HepG2 (cell line): ENCODE measurements around the gene P2RX7. TPM values are rescaled to one million over a fixed set of nuclear protein-coding genes. Genes with fewer than 3 reads are reported as not detected.
A peak's percentile ranks its signal among the peaks of the same experiment; 100 is the strongest.

Experiments used
- ATAC-seq: fragments of 200-7000 bp; cut with Tn5 transposase; 3 replicates; pipeline ENCODE4 v1.9.1; 2020; ENCODE audit warnings: mild to moderate bottlenecking, moderate library complexity
- BruUV-seq: library from RNA; stranded (reverse); fragments of 400-500 nt; replicated peaks from 2 replicates; lab custom pipeline; 2021; lab: Mats Ljungman, UMichigan
- CTCF ChIA-PET: fragments of 300-600 bp; formaldehyde crosslinking; extraction: SDS; loops from one replicate; lab custom pipeline; 2021; ENCODE audit warnings: low total read pairs, inconsistent platforms, low intra/inter-chr PET ratio; lab: Yijun Ruan, JAX
- POLR2A ChIA-PET: fragments of 350-600 bp; sonication (Branson Sonifier 250); formaldehyde crosslinking; loops from one replicate; lab custom pipeline; 2020; ENCODE audit warnings: antibody characterized with exemption, inconsistent platforms; lab: Yijun Ruan, JAX
- DNase-seq: peaks from one replicate; pipeline ENCODE4 v3.0.0-alpha.2; 2015; ENCODE audit warnings: low spot score
- FAIRE-seq: peaks from 3 replicates; lab custom pipeline; 2011; peaks lifted over from hg19 to GRCh38; lab: Jason Lieb, UNC
- H2AFZ ChIP-seq: one replicate; pipeline ENCODE4 v1.6.1; 2011; ENCODE audit warnings: low read length, inconsistent platforms
- H3K27ac ChIP-seq: fragments of 300-600 bp; 3 replicates; pipeline ENCODE4 v1.8.0; 2011; ENCODE audit warnings: mixed run types, mild to moderate bottlenecking, mixed read lengths, low read length, inconsistent platforms; ENCODE audit not compliant: insufficient read depth; ENCODE audit errors: extremely low read length
- H3K27me3 ChIP-seq, 2 experiments: fragments of 200-600 bp in 1 of 2; 2 replicates in 1 of 2; 3 replicates in 1 of 2; pipeline versions ENCODE4 v1.6.0 to v1.8.0; 2011; ENCODE audit warnings: low read length in 2 of 2, mild to moderate bottlenecking in 2 of 2, moderate library complexity in 2 of 2, inconsistent platforms in 1 of 2; ENCODE audit not compliant: insufficient read depth in 2 of 2, control insufficient read depth in 1 of 2
- H3K36me3 ChIP-seq, 2 experiments: fragments of 200-600 bp in 1 of 2; replicated peaks in 1 of 2; 2 replicates in 1 of 2; 3 replicates in 1 of 2; pipeline versions ENCODE4 v1.5.1 to v1.8.0; 2011; ENCODE audit warnings: low read length in 2 of 2, inconsistent platforms in 1 of 2; ENCODE audit not compliant: insufficient read depth in 2 of 2, control insufficient read depth in 1 of 2
- H3K4me1 ChIP-seq: 2 replicates; pipeline ENCODE4 v1.5.1; 2012; ENCODE audit warnings: low read length, inconsistent platforms; ENCODE audit not compliant: insufficient read depth
- H3K4me2 ChIP-seq: 2 replicates; pipeline ENCODE4 v1.6.0; 2011; ENCODE audit warnings: low read depth, low read length, inconsistent platforms
- H3K4me3 ChIP-seq, 3 experiments: fragments of 200-600 bp in 1 of 3; sonication (generic), shearing (Covaris generic) in 1 of 3; replicated peaks in 1 of 3; 2 replicates each; pipeline ENCODE4 v1.5.1; 2011 to 2016; ENCODE audit warnings: low read length in 3 of 3, inconsistent platforms in 2 of 3, low read depth in 2 of 3, mild to moderate bottlenecking in 2 of 3, control low read depth in 1 of 3, mixed read lengths in 1 of 3; ENCODE audit not compliant: insufficient read depth in 1 of 3
- H3K79me2 ChIP-seq: one replicate; pipeline ENCODE4 v1.6.1; 2011; ENCODE audit warnings: low read length, inconsistent platforms; ENCODE audit not compliant: insufficient read depth
- H3K9ac ChIP-seq: 2 replicates; pipeline ENCODE4 v1.6.0; 2011; ENCODE audit warnings: mild to moderate bottlenecking, low read depth, low read length, inconsistent platforms; ENCODE audit not compliant: insufficient read depth
- H3K9me3 ChIP-seq: 2 replicates; pipeline ENCODE4 v1.5.1; 2012; ENCODE audit warnings: mild to moderate bottlenecking, low read length
- H4K20me1 ChIP-seq: 2 replicates; pipeline ENCODE4 v1.6.0; 2011; ENCODE audit warnings: inconsistent platforms, mild to moderate bottlenecking, low read length, moderate library complexity; ENCODE audit not compliant: insufficient read depth
- CEBPB ChIP-seq: IDR thresholded peaks from 2 replicates; pipeline ENCODE4 v1.6.1; 2011; ENCODE audit warnings: low read depth, low read length, improper control_type of control experiment, borderline replicate concordance
- ZNF414 ChIP-seq: sonication (generic); formaldehyde crosslinking; IDR thresholded peaks from 2 replicates; pipeline ENCODE4 v1.5.0; 2020; ENCODE audit warnings: missing genetic modification reagents
- ZNF773 ChIP-seq: sonication (generic); formaldehyde crosslinking; IDR thresholded peaks from 2 replicates; pipeline ENCODE4 v1.4.0; 2020; ENCODE audit warnings: missing genetic modification reagents, borderline replicate concordance
- WGBS: methylation state at CpG from one replicate; pipeline ENCODE4 v1.1.6; 2017; ENCODE audit warnings: low lambda C conversion rate; 5-methylcytosine and 5-hydroxymethylcytosine counted together
- in situ Hi-C: cut with HindIII; loops from 2 replicates; pipeline ENCODE4 v1.10.0; 2017; ENCODE audit warnings: low pct_unique_long_range_greater_than_20kb; ENCODE audit not compliant: extremely low pct_ligation_motif_present
- intact Hi-C: fragments of 100-400 bp; cut with micrococcal nuclease; formaldehyde crosslinking; loops from one replicate; pipeline ENCODE4 v1.10.0; 2022; ENCODE audit not compliant: unreplicated experiment
- polyA plus RNA-seq, 8 experiments: library from polyadenylated mRNA; depleted of rRNA in 3 of 8; stranded (reverse) in 7 of 8; unstranded in 1 of 8; fragments of >200 nt; fragmentation: Illumina TruSeq in 4 of 8; extraction: Trizol in 4 of 8; gene quantifications; 2 replicates each; pipeline versions ENCODE4 v1.2.1 to v1.2.3, GENCODE V29; 2011 to 2016; ENCODE audit warnings: low read depth in 4 of 8, missing spikeins in 1 of 8, mixed read lengths in 1 of 8; ENCODE audit not compliant: insufficient read depth in 1 of 8
- total RNA-seq, 5 experiments: library from RNA; depleted of rRNA; stranded (reverse); fragments of >200 nt; fragmentation: Illumina TruSeq; extraction: Trizol; gene quantifications; 2 replicates each; pipeline ENCODE4 v1.2.3, GENCODE V29; 2016; ENCODE audit warnings: low read depth in 1 of 5
- TF ChIP-seq, protein P1 (sequence below): sonication (generic); formaldehyde crosslinking; IDR thresholded peaks from 2 replicates; pipeline ENCODE4 v1.5.0; 2020; ENCODE audit warnings: mild to moderate bottlenecking, missing genetic modification reagents

P2RX7 gene
- total and polyA plus RNA-seq, 2 of the 13 experiments (the other 11 are each of a cell fraction or from before 2014, with no cell fraction given), result 0.13 to 0.73 TPM

- no peak overlapping the region for H3K4me2 ChIP-seq
- in situ Hi-C loops (no loop called here), intact Hi-C loops (no loop called here)
- H2AFZ ChIP-seq, result no peak overlapping the region
- WGBS, result 95% methylated on average over 8 of the region's 8 CpGs
- peaks cover 31% of the 10 kb centered on the region for H3K4me1 ChIP-seq
- POLR2A ChIA-PET, result no interaction called here
- no peaks in the 10 kb centered on the region for H3K27me3 ChIP-seq
- H4K20me1 ChIP-seq, result no peaks in the 10 kb centered on the region
- no peak for DNase-seq
- H3K27ac ChIP-seq, result peak overlapping the region; percentile 74
- no peak overlapping the region for H3K4me3 ChIP-seq
- CTCF ChIA-PET, result no interaction called here
- H3K9me3 ChIP-seq, result no peaks in the 10 kb centered on the region
- no peak for FAIRE-seq
- TF ChIP-seq ZNF414 (no peak), CEBPB (peak; percentile 70), ZNF773 (CRISPR knock-in tag) (no peak)
- TF ChIP-seq, protein P1, sequence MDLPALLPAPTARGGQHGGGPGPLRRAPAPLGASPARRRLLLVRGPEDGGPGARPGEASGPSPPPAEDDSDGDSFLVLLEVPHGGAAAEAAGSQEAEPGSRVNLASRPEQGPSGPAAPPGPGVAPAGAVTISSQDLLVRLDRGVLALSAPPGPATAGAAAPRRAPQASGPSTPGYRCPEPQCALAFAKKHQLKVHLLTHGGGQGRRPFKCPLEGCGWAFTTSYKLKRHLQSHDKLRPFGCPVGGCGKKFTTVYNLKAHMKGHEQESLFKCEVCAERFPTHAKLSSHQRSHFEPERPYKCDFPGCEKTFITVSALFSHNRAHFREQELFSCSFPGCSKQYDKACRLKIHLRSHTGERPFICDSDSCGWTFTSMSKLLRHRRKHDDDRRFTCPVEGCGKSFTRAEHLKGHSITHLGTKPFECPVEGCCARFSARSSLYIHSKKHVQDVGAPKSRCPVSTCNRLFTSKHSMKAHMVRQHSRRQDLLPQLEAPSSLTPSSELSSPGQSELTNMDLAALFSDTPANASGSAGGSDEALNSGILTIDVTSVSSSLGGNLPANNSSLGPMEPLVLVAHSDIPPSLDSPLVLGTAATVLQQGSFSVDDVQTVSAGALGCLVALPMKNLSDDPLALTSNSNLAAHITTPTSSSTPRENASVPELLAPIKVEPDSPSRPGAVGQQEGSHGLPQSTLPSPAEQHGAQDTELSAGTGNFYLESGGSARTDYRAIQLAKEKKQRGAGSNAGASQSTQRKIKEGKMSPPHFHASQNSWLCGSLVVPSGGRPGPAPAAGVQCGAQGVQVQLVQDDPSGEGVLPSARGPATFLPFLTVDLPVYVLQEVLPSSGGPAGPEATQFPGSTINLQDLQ (CRISPR knock-in tag), result no peak
- H3K79me2 ChIP-seq, result no peaks in the 10 kb centered on the region
- H3K36me3 ChIP-seq, result peaks cover 2 to 5% of the 10 kb centered on the region in 2 experiments; a peak in 2 of 5 replicates
- no peak for ATAC-seq
- BruUV-seq, result no TSS peak
- no peak overlapping the region for H3K9ac ChIP-seq
Measured at GRCh38 chr12:121226399-121226798, 93.7 kb downstream of the P2RX7 start.
